Tibial artery (tissue), 4 donors: ENCODE results near the gene SSU72.
A peak's percentile ranks its signal among the peaks of the same experiment; 100 is the strongest.
"Not testable (repeated sequence)": the region's sequence is repeated elsewhere in the genome, so short reads cannot be mapped to it uniquely, and the experiment has no call there.

Source experiments
- DNase-seq, 2 donors: peaks; one replicate each; pipeline ENCODE4 v3.0.0-alpha.2; 2019
- H3K27ac ChIP-seq, 2 donors: fragments of 200-600 bp; sonication (generic) in 1 of 2; 1 replicate in 1 of 2; 2 replicates in 1 of 2; pipeline ENCODE4 v1.5.1; 2018 to 2019; ENCODE audit warnings: mild to moderate bottlenecking in 1 of 2
- H3K27me3 ChIP-seq, 2 donors: fragments of 200-600 bp; sonication (generic) in 1 of 2; one replicate each; pipeline versions ENCODE4 v1.5.1 to v1.6.0; 2016 to 2019
- H3K36me3 ChIP-seq, 3 donors: fragments of 200-600 bp; sonication (generic) in 2 of 3; one replicate each; pipeline ENCODE4 v1.5.1; 2016 to 2019; ENCODE audit warnings: mild to moderate bottlenecking in 2 of 3
- H3K4me1 ChIP-seq, 4 donors: fragments of 200-600 bp; sonication (generic) in 2 of 4; 1 replicate in 3 of 4; 2 replicates in 1 of 4; pipeline ENCODE4 v1.5.1; 2016 to 2019
- H3K4me3 ChIP-seq, 2 donors: fragments of 200-600 bp; sonication (generic) in 1 of 2; 1 replicate in 1 of 2; 2 replicates in 1 of 2; pipeline ENCODE4 v1.5.1; 2018 to 2019; ENCODE audit warnings: mild to moderate bottlenecking in 2 of 2
- H3K9me3 ChIP-seq, 3 donors: fragments of 200-600 bp; sonication (generic) in 1 of 3; one replicate each; pipeline ENCODE4 v1.5.1; 2016 to 2019
- CTCF ChIP-seq, 2 experiments: fragments of 200-600 bp in 1 of 2; fragments of 450-650 bp in 1 of 2; IDR thresholded peaks; one replicate each; pipeline ENCODE4 v1.5.1; 2017 to 2019; ENCODE audit warnings: antibody characterized with exemption in 2 of 2, mild to moderate bottlenecking in 1 of 2, moderate library complexity in 1 of 2
- intact Hi-C: fragments of 100-400 bp; cut with DNase I; formaldehyde crosslinking; loops from one replicate; pipeline ENCODE4 v1.15.0; 2023; ENCODE audit warnings: low total_unique reads

SSU72 gene

DNA sequence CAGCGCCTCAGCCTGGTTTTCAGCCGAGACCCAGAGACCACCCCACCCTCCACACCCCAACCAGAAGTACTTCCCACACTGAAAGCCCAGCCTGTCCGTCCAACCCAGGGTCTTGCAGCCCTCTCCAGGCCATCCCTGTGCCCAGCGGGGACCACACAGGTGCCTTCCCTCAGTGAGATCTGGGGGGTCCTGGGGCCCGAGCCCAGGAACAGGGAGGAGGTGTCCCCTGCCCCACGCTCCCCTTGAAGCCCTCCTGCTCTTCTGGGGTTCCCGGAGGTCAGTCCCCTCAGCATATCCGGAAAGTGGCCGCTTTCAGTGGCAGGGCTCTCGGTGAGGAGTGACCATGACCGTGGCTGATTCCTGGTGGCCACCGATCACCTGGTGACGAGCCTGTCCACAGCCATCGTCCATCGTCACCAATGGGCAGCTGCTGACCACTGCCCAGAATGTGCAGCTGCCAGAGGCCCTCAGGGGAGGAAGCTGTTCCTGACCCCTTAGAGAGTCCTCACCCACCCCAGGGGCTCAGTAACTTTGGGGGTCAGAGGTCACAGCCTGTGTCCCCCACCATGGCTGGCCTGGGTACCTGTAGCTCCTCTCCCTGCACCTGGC is 37.6 kb downstream of the SSU72 start:
- no peak for DNase-seq
- no peak overlapping the region for H3K27ac ChIP-seq
- H3K36me3 ChIP-seq = peaks cover 0 to 41% (median 18%) of the 10 kb centered on the region in 3 donors
- intact Hi-C loops = no loop called here
- peaks cover 0 to 26% (median 15%) of the 10 kb centered on the region in 4 donors for H3K4me1 ChIP-seq
- no peaks in the 10 kb centered on the region for H3K27me3 ChIP-seq
- no peaks in the 10 kb centered on the region for H3K9me3 ChIP-seq
- H3K4me3 ChIP-seq = no peak overlapping the region
- no peak for TF ChIP-seq CTCF (IDR thresholded peaks at IDR 0.05)

DNA sequence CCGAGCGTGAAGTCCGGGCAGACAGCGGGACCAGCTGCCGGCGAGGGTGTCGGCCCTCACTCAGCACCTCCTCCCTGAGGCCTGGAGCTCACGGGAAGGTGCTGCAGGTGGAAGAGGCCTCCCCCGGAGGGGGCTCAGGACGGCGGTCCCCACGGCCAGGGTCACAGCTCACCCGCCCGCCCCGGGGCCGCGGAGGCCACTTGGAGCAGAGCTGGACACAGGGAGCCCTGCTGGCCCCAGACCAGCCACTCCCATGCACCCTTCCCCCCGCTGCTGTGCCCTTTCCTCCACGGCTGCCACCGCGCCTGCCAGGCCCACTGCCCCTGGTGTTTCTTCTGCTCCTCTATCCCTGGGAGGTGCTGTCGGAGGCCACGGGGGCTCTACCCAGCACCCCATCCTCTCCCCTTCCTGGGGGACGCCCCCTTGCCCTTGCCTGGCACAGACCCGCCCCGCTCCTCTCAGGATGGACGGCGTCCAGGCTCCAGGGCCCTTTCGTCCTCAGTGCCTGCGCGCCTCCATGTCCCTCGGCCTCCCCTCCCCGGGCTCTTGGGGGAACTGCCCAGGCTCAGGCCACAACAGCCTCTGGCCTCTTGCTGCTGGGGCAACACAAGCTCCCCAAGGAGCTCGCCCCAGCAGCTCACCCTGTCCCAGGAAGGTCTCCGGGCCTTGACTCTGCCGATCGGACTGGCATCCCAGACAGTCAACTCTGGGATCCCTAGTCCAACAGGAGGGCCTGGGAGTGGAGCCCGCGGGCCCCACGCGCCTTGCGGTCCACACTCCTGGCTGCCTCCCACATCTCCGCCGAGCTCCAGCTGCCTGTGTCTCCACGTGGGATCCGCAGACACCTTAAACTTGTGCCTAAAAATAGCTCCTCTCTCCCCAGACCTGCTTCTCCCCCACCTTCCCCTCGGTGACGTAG is 38.4 kb downstream of the SSU72 start:
- no peak for TF ChIP-seq CTCF (IDR thresholded peaks at IDR 0.05)
- Histone ChIP-seq H3K4me3 (no peak overlapping the region), H3K36me3 (peaks cover 0 to 36% (median 21%) of the 10 kb centered on the region in 3 donors), H3K27ac (no peak overlapping the region), H3K9me3 (peaks cover 0 to 7% (median 0%) of the 10 kb centered on the region in 3 donors), H3K27me3 (no peaks in the 10 kb centered on the region), H3K4me1 (peaks cover 0 to 26% (median 15%) of the 10 kb centered on the region in 4 donors)
- no peak for DNase-seq
- intact Hi-C loops = no loop called here

- Histone ChIP-seq H3K4me1 (peaks cover 0 to 19% (median 9%) of the 10 kb centered on the region in 4 donors), H3K4me3 (no peak overlapping the region), H3K27ac (no peak overlapping the region), H3K9me3 (peaks cover 0 to 12% (median 0%) of the 10 kb centered on the region in 3 donors), H3K36me3 (peaks cover 0 to 38% (median 20%) of the 10 kb centered on the region in 3 donors), H3K27me3 (no peaks in the 10 kb centered on the region)
- intact Hi-C loops = no loop called here
- TF ChIP-seq CTCF (IDR thresholded peaks at IDR 0.05) = no peak
- no peak for DNase-seq
Observed at GRCh38 chr1:1535201-1536018, 39.3 kb downstream of the SSU72 start.

DNA sequence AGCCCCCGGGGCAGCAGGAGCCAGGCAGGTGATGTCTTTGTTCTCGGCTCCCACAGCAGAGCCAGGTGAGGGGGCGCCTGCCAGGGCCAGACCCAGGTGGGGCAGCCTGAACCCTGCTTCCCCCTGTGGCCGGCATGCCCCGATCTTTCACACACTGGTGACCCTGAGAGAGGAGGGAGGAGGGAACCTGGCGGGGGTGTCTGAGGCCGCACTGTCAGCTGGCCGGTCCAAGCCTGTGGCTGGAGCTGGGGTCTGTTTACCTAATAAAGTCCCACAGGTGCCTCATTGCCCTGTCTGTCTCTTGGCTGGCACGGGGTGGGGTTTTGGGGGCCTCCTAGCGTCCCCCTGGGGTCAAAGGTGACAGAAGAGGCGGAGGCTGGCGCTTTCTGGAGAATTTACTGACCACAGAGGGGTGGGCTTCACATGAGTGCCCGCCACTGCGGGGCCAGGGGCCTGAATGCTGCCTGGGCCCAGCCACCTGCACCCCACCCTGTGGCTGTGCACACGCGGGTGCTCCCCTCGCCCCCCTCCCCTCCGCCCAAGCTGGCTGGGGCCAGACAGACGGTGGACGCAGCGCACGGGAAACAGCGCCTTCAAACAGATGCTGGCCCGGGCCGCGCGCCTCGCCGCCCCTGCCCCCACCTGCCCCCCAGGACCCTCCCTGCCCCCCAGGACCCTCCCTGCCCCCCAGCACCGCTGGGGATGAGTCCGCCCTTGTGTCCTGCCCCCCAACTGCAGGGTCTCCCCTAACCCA is 40.1 kb downstream of the SSU72 start:
- Histone ChIP-seq H3K27me3 (no peaks in the 10 kb centered on the region), H3K4me3 (no peak overlapping the region), H3K9me3 (peaks cover 0 to 12% (median 0%) of the 10 kb centered on the region in 3 donors), H3K4me1 (peaks cover 0 to 18% (median 7%) of the 10 kb centered on the region in 4 donors), H3K36me3 (peaks cover 0 to 45% (median 28%) of the 10 kb centered on the region in 3 donors), H3K27ac (no peak overlapping the region)
- intact Hi-C loops = no loop called here
- no peak for DNase-seq
- TF ChIP-seq CTCF (IDR thresholded peaks at IDR 0.05) = no peak

DNA sequence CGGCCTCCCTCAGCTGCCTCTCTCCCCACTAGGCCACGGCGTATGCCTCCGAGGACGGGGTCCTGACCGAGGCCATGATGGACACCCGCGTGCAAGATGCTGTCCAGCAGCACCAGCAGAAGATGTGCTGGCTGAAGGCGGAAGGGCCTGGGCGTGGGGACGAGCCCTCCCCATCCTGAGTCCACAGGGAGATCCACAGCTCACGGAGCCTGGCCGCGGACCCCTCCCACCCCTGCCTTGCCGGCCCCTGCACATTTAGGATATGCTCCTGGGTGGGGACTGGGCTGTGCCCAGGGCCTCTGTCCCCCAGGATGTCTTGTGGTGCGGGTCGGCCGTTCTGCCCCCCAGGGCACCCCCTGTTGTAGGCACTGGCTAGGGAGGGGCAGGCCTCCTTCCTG is 40.8 kb downstream of the SSU72 start:
- peaks cover 0 to 11% (median under 1%) of the 10 kb centered on the region in 4 donors for H3K4me1 ChIP-seq
- DNase-seq, H3K27me3 ChIP-seq, intact Hi-C loops, H3K4me3 ChIP-seq: not testable (repeated sequence)
- peak overlapping the region in 1 of 2 donors; percentile 32 for H3K27ac ChIP-seq
- H3K9me3 ChIP-seq = peaks cover 0 to 12% (median 0%) of the 10 kb centered on the region in 3 donors
- peaks cover 0 to 51% (median 32%) of the 10 kb centered on the region in 3 donors for H3K36me3 ChIP-seq

DNA sequence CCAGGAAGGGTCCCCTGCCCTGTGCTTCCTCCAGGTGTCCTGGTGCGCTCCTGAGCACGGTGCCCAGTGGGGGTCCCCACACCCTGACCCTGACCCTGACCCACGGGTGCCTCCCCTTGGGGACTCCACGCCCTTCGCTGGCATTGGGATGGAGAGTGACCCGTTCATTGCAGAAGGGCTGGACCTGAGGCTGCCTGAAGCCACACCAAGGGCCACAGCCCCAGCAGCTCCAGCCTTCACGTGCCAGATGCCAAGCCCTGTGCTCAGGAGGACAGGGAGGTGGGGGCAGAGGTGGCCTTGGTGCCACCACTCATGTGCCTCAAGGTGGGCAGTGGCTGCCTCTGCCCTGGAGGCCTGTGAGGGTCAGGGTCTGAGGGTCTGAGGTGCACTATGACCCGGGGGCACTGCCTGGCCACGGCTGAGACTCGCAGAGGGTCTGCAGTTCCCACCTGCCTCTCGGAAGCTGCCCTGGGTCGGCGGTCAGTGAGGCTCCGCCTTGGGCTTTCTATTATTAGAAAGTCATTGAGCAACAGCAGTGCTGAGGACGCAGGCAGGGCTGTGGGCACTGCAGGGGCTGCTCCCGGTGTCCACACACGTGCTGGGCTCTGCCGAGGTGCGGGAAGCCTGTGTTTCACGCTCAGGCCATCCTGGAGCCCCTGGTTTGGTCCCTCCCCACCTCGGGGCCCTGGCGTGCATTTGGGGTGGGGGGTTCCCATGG is 41.3 kb downstream of the SSU72 start:
- Histone ChIP-seq H3K27ac (peak overlapping the region in 1 of 2 donors; percentile 32), H3K9me3 (peaks cover 0 to 12% (median 0%) of the 10 kb centered on the region in 3 donors), H3K36me3 (peaks cover 0 to 57% (median 38%) of the 10 kb centered on the region in 3 donors)
- H3K4me1 ChIP-seq, intact Hi-C loops, H3K4me3 ChIP-seq, H3K27me3 ChIP-seq, DNase-seq: not testable (repeated sequence)
